ENCODE measurements around the gene CD248. TPM values are rescaled to one million over a fixed set of nuclear protein-coding genes. Genes with fewer than 3 reads are reported as not detected.
A peak's percentile ranks its signal among the peaks of the same experiment; 100 is the strongest.

Gene CD248
- total and polyA plus RNA-seq, 9 donors = 4.9 to 47.9 (median 17.2) TPM

DNA sequence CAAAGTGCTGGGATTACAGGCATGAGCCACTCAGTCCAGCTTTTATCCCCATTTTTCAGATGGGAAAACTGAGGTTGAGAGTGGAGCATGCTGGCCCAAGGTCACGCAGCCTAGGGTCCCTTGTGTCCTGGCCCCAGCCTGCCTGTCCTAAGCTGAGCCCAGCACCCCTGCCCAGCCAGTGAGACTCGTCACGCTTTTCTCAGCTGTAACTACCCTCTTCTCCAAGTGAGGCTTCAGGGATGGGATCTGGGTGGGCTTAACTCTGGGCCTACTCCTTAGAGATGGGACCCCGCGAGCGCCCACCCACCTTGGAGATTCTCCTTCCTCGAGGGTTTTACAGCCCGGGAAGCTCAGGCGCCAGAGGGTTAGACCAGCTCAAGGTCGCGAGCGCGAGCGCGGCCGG lies 25.5 kb downstream of the CD248 start:
- intact Hi-C loops (cut with DNase I) = no loop called here
- peaks cover 13% of the 10 kb centered on the region for H3K4me1 ChIP-seq (ENCODE audit: insufficient read depth)
- H3K27ac ChIP-seq = no peak overlapping the region
- H3K36me3 ChIP-seq = no peaks in the 10 kb centered on the region
- 7 to 12% (median 11%) methylated on average over 16 of the region's 16 CpGs for WGBS, 3 donors
- DNase-seq = peak in 1 of 5 donors; percentile 26
- H3K4me3 ChIP-seq = no peak overlapping the region
- no peaks in the 10 kb centered on the region for H3K27me3 ChIP-seq
- TF ChIP-seq POLR2A (IDR thresholded peaks at IDR 0.05) (no peak), EP300 (IDR thresholded peaks at IDR 0.05) (no peak)
- TF ChIP-seq, protein P1, sequence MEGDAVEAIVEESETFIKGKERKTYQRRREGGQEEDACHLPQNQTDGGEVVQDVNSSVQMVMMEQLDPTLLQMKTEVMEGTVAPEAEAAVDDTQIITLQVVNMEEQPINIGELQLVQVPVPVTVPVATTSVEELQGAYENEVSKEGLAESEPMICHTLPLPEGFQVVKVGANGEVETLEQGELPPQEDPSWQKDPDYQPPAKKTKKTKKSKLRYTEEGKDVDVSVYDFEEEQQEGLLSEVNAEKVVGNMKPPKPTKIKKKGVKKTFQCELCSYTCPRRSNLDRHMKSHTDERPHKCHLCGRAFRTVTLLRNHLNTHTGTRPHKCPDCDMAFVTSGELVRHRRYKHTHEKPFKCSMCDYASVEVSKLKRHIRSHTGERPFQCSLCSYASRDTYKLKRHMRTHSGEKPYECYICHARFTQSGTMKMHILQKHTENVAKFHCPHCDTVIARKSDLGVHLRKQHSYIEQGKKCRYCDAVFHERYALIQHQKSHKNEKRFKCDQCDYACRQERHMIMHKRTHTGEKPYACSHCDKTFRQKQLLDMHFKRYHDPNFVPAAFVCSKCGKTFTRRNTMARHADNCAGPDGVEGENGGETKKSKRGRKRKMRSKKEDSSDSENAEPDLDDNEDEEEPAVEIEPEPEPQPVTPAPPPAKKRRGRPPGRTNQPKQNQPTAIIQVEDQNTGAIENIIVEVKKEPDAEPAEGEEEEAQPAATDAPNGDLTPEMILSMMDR (IDR thresholded peaks at IDR 0.05) = no peak
- H3K9me3 ChIP-seq = no peaks in the 10 kb centered on the region

DNA sequence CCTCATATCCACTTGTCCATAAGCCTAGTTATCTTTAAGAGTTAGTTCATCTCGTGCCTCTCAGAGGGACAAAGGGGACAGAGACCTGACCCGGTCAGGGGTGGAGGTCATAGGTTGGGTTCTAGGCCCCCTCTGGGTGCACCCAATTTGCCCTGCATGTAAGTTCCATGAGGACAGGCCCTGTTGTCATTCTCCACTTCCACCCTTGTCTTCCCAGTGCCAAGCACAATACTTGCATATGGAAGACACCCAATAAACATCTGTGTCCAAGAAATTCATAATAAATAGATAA lies 26.6 kb downstream of the CD248 start:
- TF ChIP-seq, protein P1 (IDR thresholded peaks at IDR 0.05) = no peak
- TF ChIP-seq POLR2A (IDR thresholded peaks at IDR 0.05) (no peak), EP300 (IDR thresholded peaks at IDR 0.05) (no peak)
- peaks cover 13% of the 10 kb centered on the region for H3K4me1 ChIP-seq (ENCODE audit: insufficient read depth)
- intact Hi-C loops (cut with DNase I) = no loop called here
- no peaks in the 10 kb centered on the region for H3K27me3 ChIP-seq
- WGBS, 3 donors = 64 to 75% (median 70%) methylated on average over 2 of the region's 2 CpGs
- no peaks in the 10 kb centered on the region for H3K9me3 ChIP-seq
- H3K36me3 ChIP-seq = no peaks in the 10 kb centered on the region
- H3K27ac ChIP-seq = no peak overlapping the region
- peak in 2 of 5 donors; percentile 22 to 59 for DNase-seq
- H3K4me3 ChIP-seq = no peak overlapping the region

DNA sequence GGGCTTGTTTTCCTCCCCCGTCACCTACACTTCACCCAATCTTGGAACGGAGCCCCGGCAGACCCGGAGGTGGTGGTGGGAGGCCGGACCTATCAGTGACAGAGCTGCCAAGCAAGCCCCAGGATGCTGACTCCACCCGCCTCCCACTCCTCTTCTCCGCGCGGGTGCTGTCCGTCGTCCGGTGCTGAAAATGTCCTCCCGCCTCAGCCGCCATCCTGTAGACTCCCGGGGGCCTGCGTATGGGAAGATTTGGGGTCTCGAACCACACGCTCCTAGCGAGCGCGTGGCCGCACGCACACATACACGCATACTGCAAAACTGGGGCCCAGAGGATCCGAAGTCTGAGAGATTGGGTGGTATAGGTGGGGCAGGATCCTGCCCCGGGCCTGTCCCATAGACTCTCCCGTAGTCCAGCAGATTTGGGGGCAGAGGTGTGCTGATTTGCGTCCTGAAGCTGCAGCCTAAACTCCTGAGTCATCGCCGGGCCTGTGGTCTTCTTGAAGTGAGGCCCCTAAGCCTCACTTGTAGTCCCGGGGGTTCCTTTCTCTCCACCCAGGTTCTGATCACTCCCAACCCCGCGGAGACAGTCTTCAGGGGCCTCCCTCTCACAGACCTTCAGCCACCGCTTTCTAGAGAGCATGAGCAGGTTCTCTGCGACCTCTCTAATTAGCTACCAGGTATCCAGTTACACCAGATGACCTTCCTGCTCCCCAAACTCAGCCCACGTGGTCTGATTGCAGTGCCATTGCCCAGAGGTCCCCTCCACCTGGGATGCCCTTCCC lies 27.1 kb downstream of the CD248 start:
- TF ChIP-seq, protein P1 (IDR thresholded peaks at IDR 0.05) = peak in 1 of 3 donors; percentile 12
- no peak for TF ChIP-seq EP300 (IDR thresholded peaks at IDR 0.05)
- H3K4me3 ChIP-seq = peak overlapping the region; percentile 64
- H3K4me1 ChIP-seq (ENCODE audit: insufficient read depth) = peaks cover 13% of the 10 kb centered on the region
- H3K27ac ChIP-seq = peak overlapping the region in 1 of 2 donors; percentile 79
- WGBS, 3 donors = 5 to 7% (median 7%) methylated on average over 35 to 36 of the region's 36 CpGs
- H3K36me3 ChIP-seq = no peaks in the 10 kb centered on the region
- DNase-seq = peak in 1 of 5 donors; percentile 87
- intact Hi-C loops (cut with DNase I) = loop anchor here in 1 of 4 donors (10.0 kb wide), 2 partner anchors 45 to 65 kb away; partner anchors contain the start of gene RIN1
- no peaks in the 10 kb centered on the region for H3K9me3 ChIP-seq
- H3K27me3 ChIP-seq = no peaks in the 10 kb centered on the region

DNA sequence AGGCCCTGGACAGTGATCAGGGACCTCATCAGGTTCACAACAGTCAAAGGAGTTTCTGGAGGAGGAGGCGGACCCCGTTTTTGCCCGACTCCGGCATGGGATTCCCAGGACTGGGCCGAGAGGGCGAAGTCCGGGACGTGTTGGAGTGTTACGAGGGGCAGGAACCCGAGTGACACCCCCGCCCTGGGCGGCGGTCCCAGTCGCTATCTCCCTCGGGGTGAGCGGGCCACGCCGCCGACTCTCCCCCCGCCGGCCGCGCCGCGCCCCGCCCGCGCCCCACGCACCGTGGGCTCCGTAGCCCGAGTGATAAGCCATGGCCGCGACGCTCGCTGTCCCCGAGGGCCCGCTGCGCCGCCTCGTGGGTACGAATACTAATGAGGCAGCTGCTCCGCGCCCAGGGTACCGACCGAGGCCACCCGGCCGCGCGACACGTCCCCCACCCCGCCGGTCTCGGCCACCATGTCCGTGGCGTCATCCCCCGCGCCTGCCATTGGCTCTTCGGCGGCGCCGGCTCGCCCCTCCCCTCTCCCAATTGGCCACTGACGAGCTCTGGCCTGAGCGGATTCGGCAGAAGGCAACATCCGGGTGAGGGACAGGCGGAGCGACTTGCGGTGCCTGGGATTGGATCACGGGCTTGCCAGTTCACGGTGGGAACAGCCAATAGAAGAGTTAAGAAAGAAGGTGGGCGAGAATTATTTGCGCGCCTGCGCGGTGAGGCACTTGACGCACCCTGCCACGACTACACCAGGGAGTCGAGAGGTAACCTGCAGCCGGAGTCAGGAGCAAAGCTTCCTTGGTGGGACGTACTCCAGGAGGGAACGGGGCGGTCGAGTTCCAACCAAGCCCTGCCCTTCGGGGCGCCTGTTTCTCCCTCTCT lies 27.9 kb downstream of the CD248 start, which contains the start of gene YIF1A:
YIF1A (minus strand) TSS at position 473 of the 877 bp plus-strand sequence; CDS start at position 315, 158 bp downstream.
- peak; percentile 98 to 99 (median 99) for DNase-seq
- 0 to 1% (median 0%) methylated on average over 45 to 87 of the region's 87 CpGs for WGBS, 3 donors
- no peaks in the 10 kb centered on the region for H3K9me3 ChIP-seq
- no peaks in the 10 kb centered on the region for H3K36me3 ChIP-seq
- peaks cover 13% of the 10 kb centered on the region for H3K4me1 ChIP-seq (ENCODE audit: insufficient read depth)
- TF ChIP-seq EP300 (IDR thresholded peaks at IDR 0.05) (no peak), POLR2A (IDR thresholded peaks at IDR 0.05) (peak; percentile 99)
- TF ChIP-seq, protein P1 (IDR thresholded peaks at IDR 0.05) = peak in 1 of 3 donors; percentile 14
- intact Hi-C loops (cut with DNase I) = loop anchor here in 1 of 4 donors (10.0 kb wide), 2 partner anchors 46 to 64 kb away; partner anchors contain the start of gene RIN1
- no peaks in the 10 kb centered on the region for H3K27me3 ChIP-seq
- H3K4me3 ChIP-seq = peak within 1 kb of the TSS; percentile 92
- peak within 1 kb of the TSS; percentile 87 to 96 for H3K27ac ChIP-seq
